Measurements from ENCODE around the gene CACNA1I.

CACNA1I gene

DNA sequence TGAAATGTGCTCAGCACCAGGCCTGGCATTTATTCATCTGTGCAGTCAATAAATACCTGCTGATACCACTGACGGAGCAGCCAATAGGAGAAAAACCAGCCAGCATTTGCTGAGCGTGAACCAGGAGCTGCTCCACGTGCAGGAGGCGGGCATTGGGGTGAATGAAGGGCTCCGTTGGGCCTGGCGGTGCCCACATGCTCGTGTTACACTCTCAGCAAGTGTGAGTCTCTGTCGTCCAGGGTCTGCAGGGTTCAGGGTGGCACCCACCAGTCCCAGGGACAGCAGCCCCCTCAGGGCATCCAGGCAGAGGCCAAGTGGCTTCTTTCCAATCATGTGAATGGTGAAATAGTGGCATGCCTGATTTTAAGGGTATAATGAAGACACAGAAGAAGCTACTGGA, 33.8 kb upstream of the CACNA1I start:
- no peak for DNase-seq (ENCODE audit: low read depth in 2 of 2)
- no peak overlapping the region for H3K4me3 ChIP-seq (replicated peaks in 1 of 2; ENCODE audit: low read depth in 2 of 2, low read length in 2 of 2)
- TF ChIP-seq CTCF (IDR thresholded peaks at IDR 0.05; ENCODE audit: low read depth, low read length), result no peak

- DNase-seq (ENCODE audit: low read depth in 2 of 2), result no peak
- no peak for TF ChIP-seq CTCF (IDR thresholded peaks at IDR 0.05; ENCODE audit: low read depth, low read length)
- H3K4me3 ChIP-seq (replicated peaks in 1 of 2; ENCODE audit: low read depth in 2 of 2, low read length in 2 of 2), result no peak overlapping the region
These were observed 32.6 kb upstream of the CACNA1I start for GRCh38 chr22:39537975-39538374.

DNA sequence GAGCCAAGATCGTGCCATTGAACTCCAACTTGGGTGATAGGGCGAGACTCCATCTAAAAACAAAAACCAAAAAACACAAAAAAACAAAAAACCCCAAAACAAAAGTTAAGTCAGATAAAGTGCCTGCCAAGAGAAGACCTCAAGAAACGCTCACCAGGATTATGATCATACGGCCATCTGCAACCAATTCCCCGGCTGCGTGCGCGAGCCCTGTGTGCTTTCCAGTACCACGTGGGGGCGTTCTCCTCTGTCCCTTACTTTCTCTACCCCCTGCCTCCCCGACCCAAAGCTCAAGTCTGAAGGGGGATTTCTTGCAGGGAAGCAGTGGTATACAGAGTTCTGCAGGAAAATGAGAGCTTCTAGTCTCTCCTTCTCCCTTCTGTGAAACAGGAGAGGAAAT, 27.5 kb upstream of the CACNA1I start:
- peak; percentile 29 to 50 for DNase-seq (ENCODE audit: low read depth in 2 of 2)
- no peak overlapping the region for H3K4me3 ChIP-seq (replicated peaks in 1 of 2; ENCODE audit: low read depth in 2 of 2, low read length in 2 of 2)
- peak; percentile 42 for TF ChIP-seq CTCF (IDR thresholded peaks at IDR 0.05; ENCODE audit: low read depth, low read length)

DNA sequence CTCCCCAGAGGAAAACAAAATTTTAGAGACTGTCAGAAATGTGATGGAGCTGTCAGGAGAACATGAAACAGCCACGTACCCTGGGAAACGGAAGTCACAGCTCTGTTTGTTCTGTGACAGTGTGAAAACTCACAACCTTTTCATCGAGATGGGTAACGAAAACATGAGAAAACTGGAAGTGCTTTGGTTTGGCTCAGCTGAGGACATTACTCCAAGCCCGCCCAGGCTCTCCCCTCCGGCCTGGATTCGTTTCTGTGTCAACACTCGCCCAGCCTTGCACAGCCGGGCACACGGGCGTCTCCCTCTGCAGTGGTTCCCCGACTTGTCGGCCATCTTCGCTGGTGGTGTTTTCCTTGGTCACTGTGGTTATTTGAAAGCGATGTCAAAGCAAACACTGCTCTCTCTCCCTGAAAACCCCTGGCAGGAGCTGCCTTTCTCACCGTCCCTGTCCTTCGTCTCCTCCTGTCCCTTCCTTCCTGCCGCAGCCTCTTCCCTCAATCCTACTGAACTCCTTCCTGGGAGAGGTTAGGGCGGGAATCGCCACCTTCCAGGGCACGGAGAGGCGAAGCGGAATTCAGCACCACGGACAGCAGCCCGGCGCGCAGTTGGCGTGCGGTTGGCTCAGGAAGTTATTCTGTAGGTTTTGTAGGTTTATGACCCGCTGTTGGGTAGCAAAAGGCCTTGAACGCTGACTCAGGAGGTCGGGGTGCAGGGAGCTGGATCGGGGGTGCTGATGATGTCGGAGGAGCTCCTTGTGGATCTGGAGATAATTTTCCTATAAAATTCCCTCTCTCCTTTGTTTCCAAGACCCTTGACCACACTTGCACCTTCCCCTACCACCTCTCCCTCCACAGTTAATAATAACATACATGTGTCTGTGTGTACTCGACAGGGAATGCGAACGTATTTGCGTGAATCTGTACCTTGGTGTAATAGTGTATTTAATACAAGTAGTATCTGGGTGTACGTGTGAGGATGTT, 24.9 kb upstream of the CACNA1I start:
- TF ChIP-seq CTCF (IDR thresholded peaks at IDR 0.05; ENCODE audit: low read depth, low read length), result no peak
- no peak overlapping the region for H3K4me3 ChIP-seq (replicated peaks in 1 of 2; ENCODE audit: low read depth in 2 of 2, low read length in 2 of 2)
- peak; percentile 45 to 48 for DNase-seq (ENCODE audit: low read depth in 2 of 2)

- no peak overlapping the region for H3K4me3 ChIP-seq (replicated peaks in 1 of 2; ENCODE audit: low read depth in 2 of 2, low read length in 2 of 2)
- DNase-seq (ENCODE audit: low read depth in 2 of 2), result peak in 1 of 2 donors; percentile 39
- no peak for TF ChIP-seq CTCF (IDR thresholded peaks at IDR 0.05; ENCODE audit: low read depth, low read length)
These were observed 23.5 kb upstream of the CACNA1I start for GRCh38 chr22:39546889-39547586.

GRCh38 chr22:39547587-39547947, 23.0 kb upstream of the CACNA1I start:
- TF ChIP-seq CTCF (IDR thresholded peaks at IDR 0.05; ENCODE audit: low read depth, low read length), result no peak
- no peak for DNase-seq (ENCODE audit: low read depth in 2 of 2)
- H3K4me3 ChIP-seq (replicated peaks in 1 of 2; ENCODE audit: low read depth in 2 of 2, low read length in 2 of 2), result no peak overlapping the region
